Measurements from ENCODE around the gene FLNA.

GRCh38 chrX:154372612-154373022 lies 1.8 kb downstream of the FLNA start:
- TF ChIP-seq, protein P1, sequence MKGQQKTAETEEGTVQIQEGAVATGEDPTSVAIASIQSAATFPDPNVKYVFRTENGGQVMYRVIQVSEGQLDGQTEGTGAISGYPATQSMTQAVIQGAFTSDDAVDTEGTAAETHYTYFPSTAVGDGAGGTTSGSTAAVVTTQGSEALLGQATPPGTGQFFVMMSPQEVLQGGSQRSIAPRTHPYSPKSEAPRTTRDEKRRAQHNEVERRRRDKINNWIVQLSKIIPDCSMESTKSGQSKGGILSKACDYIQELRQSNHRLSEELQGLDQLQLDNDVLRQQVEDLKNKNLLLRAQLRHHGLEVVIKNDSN (IDR thresholded peaks at IDR 0.05), result no peak
- TF ChIP-seq EP300 (IDR thresholded peaks at IDR 0.05; ENCODE audit: borderline replicate concordance) (no peak), CREB1 (IDR thresholded peaks at IDR 0.05; ENCODE audit: low read depth) (no peak), REST (IDR thresholded peaks at IDR 0.05; ENCODE audit: low read depth) (no peak)

Measured in Ishikawa (cell line).